Activated CD8-positive, alpha-beta memory T cell treated with anti-CD3 and anti-CD28 coated beads for 4 hours (primary cell): ENCODE data around the gene STK4.

Experiments used
- DNase-seq, 2 donors: peaks; one replicate each; pipeline ENCODE4 v3.0.0-alpha.2; 2020; ENCODE audit warnings: low read depth in 2 of 2

Gene STK4

DNA sequence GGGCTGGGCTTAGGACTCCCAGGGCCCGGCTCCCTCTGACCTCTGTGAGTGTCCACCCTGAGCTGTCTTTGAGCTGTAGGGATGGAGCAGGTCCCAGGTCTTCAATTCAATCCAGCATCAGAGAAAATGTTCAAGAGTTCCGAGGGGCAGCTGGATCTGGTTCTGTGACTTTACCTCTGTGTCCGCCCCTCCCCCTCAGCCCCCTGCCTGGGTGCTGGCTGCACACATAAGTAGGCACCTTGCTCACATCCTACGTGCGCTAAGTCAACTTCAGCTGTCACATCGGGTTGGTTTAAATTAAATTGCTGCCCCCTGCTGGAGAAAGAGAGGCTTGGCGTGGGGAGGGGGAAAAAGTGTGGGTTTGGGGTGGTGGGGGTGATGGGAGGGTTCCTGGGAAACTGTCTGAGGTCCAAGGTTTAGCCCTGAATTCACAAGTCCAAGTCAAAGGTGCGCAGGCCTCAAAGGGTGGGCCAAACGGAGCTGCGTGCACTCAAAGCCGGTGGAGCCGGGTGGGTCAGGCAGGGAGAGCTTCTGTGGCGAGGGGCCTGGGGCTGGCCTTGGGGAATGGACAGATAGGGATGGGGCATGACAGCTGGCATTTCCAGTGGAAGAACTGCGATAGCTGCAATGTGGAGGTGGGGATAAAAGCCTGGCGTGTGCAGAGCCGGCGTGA lies 145.6 kb downstream of the STK4 start:
- DNase-seq = no peak

DNA sequence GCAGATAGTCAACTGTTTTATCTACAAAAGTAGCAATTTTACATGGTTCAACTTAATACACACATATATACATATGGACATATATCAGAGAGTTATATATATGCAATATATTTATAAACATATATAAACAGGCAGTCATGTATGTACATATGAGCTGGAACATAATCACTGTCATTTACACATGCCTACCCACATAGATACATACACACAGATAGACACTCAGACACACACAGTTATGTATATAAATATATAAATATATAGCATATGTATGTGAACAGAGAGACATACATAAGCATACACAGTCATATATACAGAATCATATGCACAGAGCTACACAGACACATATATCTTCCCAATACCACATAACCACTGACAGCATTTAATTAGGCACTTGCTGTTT lies 146.4 kb downstream of the STK4 start:
- no peak for DNase-seq

- no peak for DNase-seq
Observed at GRCh38 chr20:45113865-45114264, 147.6 kb downstream of the STK4 start.

GRCh38 chr20:45114465-45115385 lies 148.4 kb downstream of the STK4 start, which contains the start of gene WFDC5:
TSS of gene WFDC5 (minus strand) at chr20:45115174. CDS start at chr20:45115083, 91 bp downstream.
- DNase-seq = no peak

DNA sequence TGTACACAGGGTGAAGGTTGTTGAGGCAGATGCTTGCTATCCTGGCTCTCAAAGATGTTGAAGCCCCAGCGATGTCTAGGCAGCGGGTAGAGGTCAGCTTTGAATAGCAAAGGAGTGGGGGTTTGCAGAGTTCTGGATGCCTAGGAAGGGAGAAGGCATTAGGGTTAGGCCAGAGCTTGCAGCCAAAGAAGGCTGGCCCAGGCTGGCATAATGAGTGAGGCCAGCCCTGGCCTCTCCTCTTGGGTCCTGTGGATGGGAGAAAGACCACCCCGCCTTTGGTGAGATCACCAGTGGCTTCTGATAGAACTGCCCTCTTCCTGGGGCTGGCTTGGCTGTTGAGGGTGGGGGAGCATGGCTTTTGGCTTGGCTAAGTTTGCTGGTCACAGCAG lies 149.1 kb downstream of the STK4 start:
- DNase-seq = no peak

DNA sequence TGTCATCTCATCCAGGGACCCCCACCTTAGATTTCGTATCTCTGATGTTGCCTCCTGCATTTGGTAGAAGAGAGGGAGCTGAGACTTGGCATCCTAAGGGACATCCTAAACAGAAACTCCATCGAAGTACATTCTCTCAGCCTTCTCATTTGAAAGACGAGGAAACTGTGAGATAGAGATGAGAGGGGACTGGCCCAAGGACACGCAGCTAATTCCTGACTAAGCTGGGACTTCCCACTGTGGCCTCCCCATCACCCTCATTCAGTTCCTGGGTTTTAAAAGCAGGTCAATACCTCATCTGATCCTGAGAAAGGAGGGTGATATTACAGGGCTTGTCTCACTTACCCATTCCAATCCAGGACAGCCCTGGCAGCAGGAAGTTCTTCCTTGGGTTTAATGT lies 149.5 kb downstream of the STK4 start:
- DNase-seq = no peak

DNA sequence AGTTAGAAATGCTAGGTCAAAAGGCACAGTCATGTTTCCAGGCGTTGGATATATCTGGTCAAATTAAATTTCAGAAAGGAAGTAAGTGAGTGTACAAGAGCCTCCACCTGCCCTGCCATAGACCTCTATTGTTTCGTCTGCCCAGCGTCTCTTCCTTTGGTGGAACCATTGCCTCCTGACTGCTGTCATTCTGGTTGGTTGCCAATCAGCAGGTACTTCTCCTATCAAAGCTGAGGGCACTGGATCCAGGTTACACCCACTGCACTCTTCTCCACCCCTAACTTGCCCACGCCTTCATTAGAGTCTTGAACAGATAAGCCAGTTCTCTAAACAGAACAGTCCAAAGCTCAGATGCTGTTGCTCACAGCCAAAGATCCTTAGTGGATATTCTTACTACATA lies 151.3 kb downstream of the STK4 start:
- no peak for DNase-seq

DNA sequence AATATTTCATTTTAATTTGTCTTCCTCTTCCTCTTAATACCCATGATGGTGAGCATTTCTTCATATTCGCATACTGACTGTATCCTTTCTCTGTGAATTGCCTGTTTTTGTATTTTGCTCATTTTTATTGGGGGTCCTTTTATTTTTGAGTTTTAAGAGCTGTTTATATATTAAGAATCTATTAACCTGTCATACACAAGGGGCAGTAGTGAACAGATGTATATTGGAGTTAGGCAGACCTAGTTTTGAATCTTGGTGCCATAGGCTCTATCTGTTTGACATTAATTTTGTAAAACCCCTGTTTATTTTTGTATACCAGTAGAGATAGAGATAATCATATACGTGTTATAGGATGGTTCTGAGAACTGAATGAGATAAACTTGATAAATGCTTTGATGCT lies 151.7 kb downstream of the STK4 start:
- DNase-seq = no peak

GRCh38 chr20:45119556-45120266 lies 153.4 kb downstream of the STK4 start:
- no peak for DNase-seq

GRCh38 chr20:45121388-45121787 lies 155.1 kb downstream of the STK4 start:
- no peak for DNase-seq

DNA sequence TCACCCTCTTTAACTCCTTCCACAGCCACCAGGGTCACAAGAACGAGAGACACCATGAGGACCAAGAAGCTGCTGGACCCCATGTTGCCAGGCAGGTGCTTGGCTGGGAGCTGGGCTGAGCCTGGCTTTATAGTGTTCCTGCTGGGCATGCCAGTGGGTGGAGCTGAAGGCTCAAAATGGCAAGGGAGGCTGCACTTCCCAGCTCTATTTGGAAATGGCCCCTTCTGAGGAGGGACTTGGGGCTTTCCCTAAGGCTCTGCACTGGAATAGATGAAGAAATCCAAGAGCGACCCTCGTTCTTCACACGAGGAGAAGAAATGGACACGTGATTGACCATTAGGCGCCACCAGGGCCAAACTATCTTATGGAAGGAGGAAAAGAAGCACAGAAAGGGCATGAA lies 158.1 kb downstream of the STK4 start, which contains the start of gene WFDC12:
TSS of gene WFDC12 (minus strand) at position 101 of the 400 bp plus-strand sequence. CDS start at position 83, 18 bp downstream.
- DNase-seq = no peak

GRCh38 chr20:45128099-45128498 lies 161.8 kb downstream of the STK4 start:
- DNase-seq = no peak
